ENCODE measurements around the gene GLRX.
"Not testable (repeated sequence)": the region's sequence is repeated elsewhere in the genome, so short reads cannot be mapped to it uniquely, and the experiment has no call there.

DNA sequence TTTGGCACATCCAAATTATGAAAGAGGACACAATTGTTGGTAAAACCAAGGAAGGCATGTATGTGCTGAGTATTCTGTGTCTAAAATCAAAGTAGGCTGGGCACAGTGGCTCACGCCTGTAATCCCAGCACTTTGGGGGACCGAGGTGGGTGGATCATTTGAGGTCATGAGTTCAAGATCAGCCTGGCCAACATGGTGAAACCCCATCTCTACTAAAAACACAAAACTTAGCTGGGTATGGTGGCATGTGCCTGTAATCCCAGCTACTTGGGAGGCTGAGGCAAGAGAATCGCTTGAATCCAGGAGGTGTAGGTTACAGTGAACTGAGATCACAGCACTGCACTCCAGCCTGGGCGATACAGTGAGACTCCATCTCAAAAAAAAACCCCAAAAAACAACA lies 14.4 kb upstream of the GLRX start:
- TF ChIP-seq, protein P1, sequence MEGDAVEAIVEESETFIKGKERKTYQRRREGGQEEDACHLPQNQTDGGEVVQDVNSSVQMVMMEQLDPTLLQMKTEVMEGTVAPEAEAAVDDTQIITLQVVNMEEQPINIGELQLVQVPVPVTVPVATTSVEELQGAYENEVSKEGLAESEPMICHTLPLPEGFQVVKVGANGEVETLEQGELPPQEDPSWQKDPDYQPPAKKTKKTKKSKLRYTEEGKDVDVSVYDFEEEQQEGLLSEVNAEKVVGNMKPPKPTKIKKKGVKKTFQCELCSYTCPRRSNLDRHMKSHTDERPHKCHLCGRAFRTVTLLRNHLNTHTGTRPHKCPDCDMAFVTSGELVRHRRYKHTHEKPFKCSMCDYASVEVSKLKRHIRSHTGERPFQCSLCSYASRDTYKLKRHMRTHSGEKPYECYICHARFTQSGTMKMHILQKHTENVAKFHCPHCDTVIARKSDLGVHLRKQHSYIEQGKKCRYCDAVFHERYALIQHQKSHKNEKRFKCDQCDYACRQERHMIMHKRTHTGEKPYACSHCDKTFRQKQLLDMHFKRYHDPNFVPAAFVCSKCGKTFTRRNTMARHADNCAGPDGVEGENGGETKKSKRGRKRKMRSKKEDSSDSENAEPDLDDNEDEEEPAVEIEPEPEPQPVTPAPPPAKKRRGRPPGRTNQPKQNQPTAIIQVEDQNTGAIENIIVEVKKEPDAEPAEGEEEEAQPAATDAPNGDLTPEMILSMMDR (conservative IDR thresholded peaks at IDR 0.05; ENCODE audit: low read length) = not testable (repeated sequence)
- TF ChIP-seq EZH2phosphoT487 (IDR thresholded peaks at IDR 0.05; ENCODE audit: borderline replicate concordance, low read depth, low read length) = not testable (repeated sequence)
